Transverse colon (tissue), 4 donors: ENCODE measurements around the gene TPRKB. TPM values are rescaled to one million over a fixed set of nuclear protein-coding genes. Genes with fewer than 3 reads are reported as not detected.
"Not testable (repeated sequence)": the region's sequence is repeated elsewhere in the genome, so short reads cannot be mapped to it uniquely, and the experiment has no call there.

Source experiments
- DNase-seq: peaks from one replicate; pipeline ENCODE4 v3.0.0-alpha.2; 2019
- H3K27ac ChIP-seq, 4 donors: fragments of 200-600 bp; sonication (generic); 2 replicates each; pipeline ENCODE4 v1.5.1; 2016 to 2018; ENCODE audit warnings: inconsistent platforms in 4 of 4
- H3K27me3 ChIP-seq: fragments of 200-600 bp; sonication (generic); 2 replicates; pipeline ENCODE4 v1.5.1; 2017; ENCODE audit warnings: inconsistent platforms
- H3K36me3 ChIP-seq, 4 donors: fragments of 200-600 bp; sonication (generic); 2 replicates each; pipeline ENCODE4 v1.5.1; 2017 to 2019; ENCODE audit warnings: inconsistent platforms in 4 of 4
- H3K4me1 ChIP-seq, 4 donors: fragments of 200-600 bp; sonication (generic); 2 replicates each; pipeline ENCODE4 v1.5.1; 2017 to 2020; ENCODE audit warnings: inconsistent platforms in 4 of 4
- H3K4me3 ChIP-seq, 4 donors: fragments of 200-600 bp; sonication (generic); 1 replicate in 1 of 4; 2 replicates in 3 of 4; pipeline versions ENCODE4 v1.5.1 to v1.6.1; 2017 to 2019; ENCODE audit warnings: inconsistent platforms in 4 of 4
- H3K9me3 ChIP-seq, 2 donors: fragments of 200-600 bp; sonication (generic); 2 replicates each; pipeline ENCODE4 v1.5.1; 2017 to 2019; ENCODE audit warnings: inconsistent platforms in 2 of 2
- EP300 ChIP-seq: sonication (generic); formaldehyde crosslinking; IDR thresholded peaks from one replicate; pipeline ENCODE4 v1.6.1; 2017; ENCODE audit warnings: antibody characterized with exemption, low read depth
- POLR2A ChIP-seq: fragments of 450-650 bp; IDR thresholded peaks from one replicate; pipeline ENCODE4 v1.6.1; 2016; ENCODE audit warnings: antibody characterized with exemption, mild to moderate bottlenecking, moderate library complexity
- POLR2AphosphoS5 ChIP-seq, 3 donors: sonication (generic); formaldehyde crosslinking; IDR thresholded peaks; one replicate each; pipeline ENCODE4 v1.6.1; 2016; ENCODE audit warnings: antibody characterized with exemption in 3 of 3
- WGBS, 2 donors: methylation state at CpG; one replicate each; pipeline ENCODE4 v1.1.5; 2018; ENCODE audit warnings: low coverage in 1 of 2; 5-methylcytosine and 5-hydroxymethylcytosine counted together
- in situ Hi-C, 4 donors: fragments of 200-750 bp; cut with MboI; loops; one replicate each; pipeline versions ENCODE4 v1.15.0 to v1.15.1; 2017; ENCODE audit warnings: low sequenced_read_pairs in 3 of 4, low pct_ligation_motif_present in 1 of 4, low pct_unique_long_range_greater_than_20kb in 1 of 4
- intact Hi-C: fragments of 100-400 bp; cut with DNase I; formaldehyde crosslinking; loops from one replicate; pipeline ENCODE4 v1.15.1; 2023; ENCODE audit warnings: low total_unique reads
- total RNA-seq, 4 donors: library from RNA; depleted of rRNA; stranded (reverse); fragments of >200 nt; gene quantifications; one replicate each; pipeline ENCODE4 v1.1.0, GENCODE V29; 2016
- TF ChIP-seq, protein P1 (sequence below), 5 experiments: fragments of 200-600 bp in 3 of 5; fragments of 450-650 bp in 2 of 5; sonication (generic) in 3 of 5; IDR thresholded peaks; 1 replicate in 2 of 5; 2 replicates in 3 of 5; pipeline ENCODE4 v1.5.1; 2016 to 2017; ENCODE audit warnings: antibody characterized with exemption in 5 of 5, inconsistent platforms in 3 of 5, mild to moderate bottlenecking in 2 of 5, moderate library complexity in 1 of 5

The TPRKB gene
- total RNA-seq, 4 donors from 2014 or later = 10.5 to 76.2 (median 36.5) TPM

GRCh38 chr2:73699437-73699836, 37.7 kb downstream of the TPRKB start:
- H3K27me3 ChIP-seq = no peaks in the 10 kb centered on the region
- H3K4me1 ChIP-seq = peaks cover 5 to 55% (median 29%) of the 10 kb centered on the region in 4 donors
- WGBS, 2 donors = 88 to 100% methylated on average over 1 to 3 of the region's 3 CpGs
- no peaks in the 10 kb centered on the region for H3K36me3 ChIP-seq
- H3K4me3 ChIP-seq = no peak overlapping the region
- no peaks in the 10 kb centered on the region for H3K9me3 ChIP-seq
- in situ Hi-C loops = loop anchor here in 1 of 4 donors (25.0 kb wide), 1 partner anchor 88 kb away; the partner anchor contains the start of genes C2orf78 and DUSP11
- H3K27ac ChIP-seq = peak overlapping the region in 3 of 4 donors; percentile 78 to 80 (median 79)
- no peak for DNase-seq
- TF ChIP-seq POLR2AphosphoS5 (IDR thresholded peaks at IDR 0.05) (no peak), POLR2A (no peak), EP300 (no peak)
- TF ChIP-seq, protein P1, sequence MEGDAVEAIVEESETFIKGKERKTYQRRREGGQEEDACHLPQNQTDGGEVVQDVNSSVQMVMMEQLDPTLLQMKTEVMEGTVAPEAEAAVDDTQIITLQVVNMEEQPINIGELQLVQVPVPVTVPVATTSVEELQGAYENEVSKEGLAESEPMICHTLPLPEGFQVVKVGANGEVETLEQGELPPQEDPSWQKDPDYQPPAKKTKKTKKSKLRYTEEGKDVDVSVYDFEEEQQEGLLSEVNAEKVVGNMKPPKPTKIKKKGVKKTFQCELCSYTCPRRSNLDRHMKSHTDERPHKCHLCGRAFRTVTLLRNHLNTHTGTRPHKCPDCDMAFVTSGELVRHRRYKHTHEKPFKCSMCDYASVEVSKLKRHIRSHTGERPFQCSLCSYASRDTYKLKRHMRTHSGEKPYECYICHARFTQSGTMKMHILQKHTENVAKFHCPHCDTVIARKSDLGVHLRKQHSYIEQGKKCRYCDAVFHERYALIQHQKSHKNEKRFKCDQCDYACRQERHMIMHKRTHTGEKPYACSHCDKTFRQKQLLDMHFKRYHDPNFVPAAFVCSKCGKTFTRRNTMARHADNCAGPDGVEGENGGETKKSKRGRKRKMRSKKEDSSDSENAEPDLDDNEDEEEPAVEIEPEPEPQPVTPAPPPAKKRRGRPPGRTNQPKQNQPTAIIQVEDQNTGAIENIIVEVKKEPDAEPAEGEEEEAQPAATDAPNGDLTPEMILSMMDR (IDR thresholded peaks at IDR 0.05) = no peak
- intact Hi-C loops = no loop called here

- Histone ChIP-seq H3K4me3 (no peak overlapping the region), H3K4me1 (peaks cover 5 to 55% (median 29%) of the 10 kb centered on the region in 4 donors), H3K36me3 (no peaks in the 10 kb centered on the region), H3K27ac (peak overlapping the region in 2 of 4 donors; percentile 60 to 68), H3K27me3 (no peaks in the 10 kb centered on the region), H3K9me3 (no peaks in the 10 kb centered on the region)
- TF ChIP-seq, protein P1 (IDR thresholded peaks at IDR 0.05) = no peak
- TF ChIP-seq POLR2A = no peak
- TF ChIP-seq EP300 = no peak
- TF ChIP-seq POLR2AphosphoS5 (IDR thresholded peaks at IDR 0.05) = no peak
- in situ Hi-C loops = loop anchor here in 1 of 4 donors (25.0 kb wide), 1 partner anchor 89 kb away; the partner anchor contains the start of genes C2orf78 and DUSP11
- no peak for DNase-seq
- 77% methylated on average over 1 of the region's 1 CpG; no CpG with 5 or more reads in 1 of the 2 donors for WGBS, 2 donors
- intact Hi-C loops = no loop called here
Measured at GRCh38 chr2:73698101-73698500, 39.0 kb downstream of the TPRKB start.

DNA sequence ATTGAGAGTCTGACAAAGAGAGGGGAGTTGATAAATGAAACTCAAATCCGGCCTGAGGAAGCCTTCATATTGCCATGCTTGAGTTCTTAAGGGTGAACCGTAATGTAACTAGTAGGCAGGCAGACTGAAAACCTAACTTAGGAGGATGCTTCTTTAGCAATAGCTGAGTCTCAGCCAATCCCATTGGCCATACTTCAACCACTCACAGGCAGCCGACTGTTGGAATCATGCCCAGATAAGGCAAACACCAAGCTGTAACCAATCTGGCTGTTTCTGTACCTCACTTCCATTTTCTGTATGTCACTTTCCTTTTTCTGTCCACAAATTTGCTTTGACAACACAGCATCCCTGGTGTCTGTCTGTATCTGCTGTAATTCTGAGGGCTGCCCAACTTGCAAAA, 39.5 kb downstream of the TPRKB start:
- Histone ChIP-seq H3K27ac (peak overlapping the region; percentile 35 to 68 (median 56)), H3K9me3 (no peaks in the 10 kb centered on the region), H3K4me1 (peaks cover 5 to 55% (median 29%) of the 10 kb centered on the region in 4 donors), H3K27me3 (no peaks in the 10 kb centered on the region), H3K36me3 (no peaks in the 10 kb centered on the region), H3K4me3 (no peak overlapping the region)
- in situ Hi-C loops (loop anchor here in 1 of 4 donors (25.0 kb wide), 1 partner anchor 90 kb away; the partner anchor contains the start of genes C2orf78 and DUSP11), intact Hi-C loops (no loop called here)
- 17 to 65% methylated on average over 1 to 3 of the region's 3 CpGs for WGBS, 2 donors
- TF ChIP-seq POLR2AphosphoS5 (IDR thresholded peaks at IDR 0.05) = no peak
- TF ChIP-seq EP300 = no peak
- TF ChIP-seq POLR2A = no peak
- TF ChIP-seq, protein P1 (IDR thresholded peaks at IDR 0.05) = no peak
- DNase-seq = no peak

DNA sequence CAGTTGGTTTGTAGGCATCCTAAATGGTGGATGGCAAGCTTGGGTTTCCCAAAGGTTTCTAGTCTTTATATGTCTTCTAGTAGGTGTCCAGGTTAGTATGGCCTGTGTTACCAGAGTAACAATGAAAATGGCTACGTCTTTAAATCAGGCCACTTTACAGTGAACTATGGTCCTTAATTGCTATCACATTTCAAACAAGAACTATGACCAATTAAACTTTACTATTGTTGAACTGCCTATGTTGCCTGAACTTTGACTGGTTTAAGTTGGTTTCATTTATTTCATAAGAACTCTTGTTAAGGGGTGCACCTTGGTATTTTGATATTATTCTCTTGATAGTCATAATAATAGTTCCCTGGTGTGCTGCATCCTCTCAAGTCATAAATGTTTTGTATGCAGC, 40.2 kb downstream of the TPRKB start:
- intact Hi-C loops, H3K27me3 ChIP-seq, H3K9me3 ChIP-seq, H3K4me3 ChIP-seq, H3K36me3 ChIP-seq, DNase-seq: not testable (repeated sequence)
- Histone ChIP-seq H3K4me1 (peaks cover 5 to 49% (median 24%) of the 10 kb centered on the region in 4 donors), H3K27ac (peak overlapping the region; percentile 35 to 68 (median 56))
- 53% methylated on average over 1 of the region's 1 CpG; no CpG with 5 or more reads in 1 of the 2 donors for WGBS, 2 donors
- in situ Hi-C loops = loop anchor here in 1 of 4 donors (25.0 kb wide), 1 partner anchor 90 kb away; the partner anchor contains the start of genes C2orf78 and DUSP11

GRCh38 chr2:73696521-73696920, 40.6 kb downstream of the TPRKB start:
- H3K4me3 ChIP-seq, DNase-seq, H3K36me3 ChIP-seq, intact Hi-C loops, H3K27me3 ChIP-seq, H3K9me3 ChIP-seq: not testable (repeated sequence)
- in situ Hi-C loops = loop anchor here in 1 of 4 donors (25.0 kb wide), 1 partner anchor 91 kb away; the partner anchor contains the start of genes C2orf78 and DUSP11
- WGBS, 2 donors = 63 to 87% methylated on average over 2 to 3 of the region's 3 CpGs
- peaks cover 5 to 44% (median 20%) of the 10 kb centered on the region in 4 donors for H3K4me1 ChIP-seq
- peak overlapping the region in 3 of 4 donors; percentile 21 to 68 (median 60) for H3K27ac ChIP-seq
